ENCODE results near the gene SLC25A13.

SLC25A13 gene

DNA sequence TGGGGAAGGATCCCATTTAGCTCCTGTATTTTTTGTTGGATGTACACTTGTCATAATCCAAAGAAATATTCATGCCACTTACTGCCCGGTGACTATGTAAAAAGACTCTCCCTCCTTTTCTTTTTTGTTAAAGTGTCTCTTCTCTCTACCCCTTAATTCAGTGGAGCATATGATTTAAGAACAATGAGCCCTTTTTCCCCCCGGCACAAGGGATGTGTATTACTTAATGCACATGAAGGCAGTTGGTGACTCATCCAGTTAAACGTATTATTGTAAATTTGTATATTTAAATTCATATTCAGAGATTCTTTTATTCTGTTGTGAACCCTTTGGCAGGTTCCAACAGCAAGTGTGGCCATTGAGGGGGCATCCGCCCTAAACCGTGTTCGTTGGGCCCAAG is 241.9 kb downstream of the SLC25A13 start:
- no peak for DNase-seq

GRCh38 chr7:96076350-96076707 is 245.6 kb downstream of the SLC25A13 start:
- DNase-seq = no peak

GRCh38 chr7:96075510-96076349 is 246.2 kb downstream of the SLC25A13 start:
- peak; percentile 27 to 75 for DNase-seq

GRCh38 chr7:96074871-96075270 is 247.0 kb downstream of the SLC25A13 start:
- no peak for DNase-seq

Measured in NCI-H446 (cell line).